ENCODE results near the gene GRIP2. TPM values are rescaled to one million over a fixed set of nuclear protein-coding genes. Genes with fewer than 3 reads are reported as not detected.

Gene GRIP2
- total RNA-seq, 2 experiments from 2014 or later: not detected

DNA sequence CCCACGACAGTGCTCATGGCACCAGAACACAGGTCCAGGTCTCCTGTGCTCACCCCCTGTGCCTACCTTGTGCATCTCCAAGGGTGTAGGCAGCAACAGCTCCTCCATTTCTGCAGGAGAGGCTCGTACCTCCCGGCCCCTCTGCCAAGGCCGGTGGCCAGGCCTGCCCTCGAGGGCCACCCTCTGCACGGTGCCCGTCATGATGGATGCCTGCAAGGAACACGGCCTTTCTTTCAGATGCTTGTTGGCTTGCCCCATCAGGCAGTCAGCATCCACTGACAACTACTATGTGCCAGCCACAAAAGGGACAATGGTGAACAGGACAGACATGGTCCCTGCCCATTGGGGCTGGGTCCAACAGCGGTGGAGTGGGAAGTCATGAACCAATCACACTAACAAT, 43.8 kb downstream of the GRIP2 start:
- no peaks in the 10 kb centered on the region for H3K9me2 ChIP-seq (ENCODE audit: insufficient read depth, low read length)
- intact Hi-C loops (cut with micrococcal nuclease; ENCODE audit: unreplicated experiment): no loop called here
- TF ChIP-seq, protein P1, sequence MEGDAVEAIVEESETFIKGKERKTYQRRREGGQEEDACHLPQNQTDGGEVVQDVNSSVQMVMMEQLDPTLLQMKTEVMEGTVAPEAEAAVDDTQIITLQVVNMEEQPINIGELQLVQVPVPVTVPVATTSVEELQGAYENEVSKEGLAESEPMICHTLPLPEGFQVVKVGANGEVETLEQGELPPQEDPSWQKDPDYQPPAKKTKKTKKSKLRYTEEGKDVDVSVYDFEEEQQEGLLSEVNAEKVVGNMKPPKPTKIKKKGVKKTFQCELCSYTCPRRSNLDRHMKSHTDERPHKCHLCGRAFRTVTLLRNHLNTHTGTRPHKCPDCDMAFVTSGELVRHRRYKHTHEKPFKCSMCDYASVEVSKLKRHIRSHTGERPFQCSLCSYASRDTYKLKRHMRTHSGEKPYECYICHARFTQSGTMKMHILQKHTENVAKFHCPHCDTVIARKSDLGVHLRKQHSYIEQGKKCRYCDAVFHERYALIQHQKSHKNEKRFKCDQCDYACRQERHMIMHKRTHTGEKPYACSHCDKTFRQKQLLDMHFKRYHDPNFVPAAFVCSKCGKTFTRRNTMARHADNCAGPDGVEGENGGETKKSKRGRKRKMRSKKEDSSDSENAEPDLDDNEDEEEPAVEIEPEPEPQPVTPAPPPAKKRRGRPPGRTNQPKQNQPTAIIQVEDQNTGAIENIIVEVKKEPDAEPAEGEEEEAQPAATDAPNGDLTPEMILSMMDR (conservative IDR thresholded peaks at IDR 0.05; ENCODE audit: low read length): no peak
- TF ChIP-seq EZH2phosphoT487 (IDR thresholded peaks at IDR 0.05; ENCODE audit: borderline replicate concordance, low read depth, low read length): no peak
- ChIA-PET CTCF (ENCODE audit: unreplicated experiment) (interaction anchor here (0.6 kb wide), 1 partner anchor 13 kb away, joined by 3 read pairs; no protein-coding TSS in a partner anchor), POLR2A (no interaction called here)
- BruUV-seq (replicated peaks): no TSS peak
- H3K4me2 ChIP-seq (ENCODE audit: low read length): no peak overlapping the region
- no peak overlapping the region for H3K27ac ChIP-seq (ENCODE audit: low read depth, low read length, poor library complexity, severe bottlenecking)
- H3K9me3 ChIP-seq (ENCODE audit: low read length): no peaks in the 10 kb centered on the region
- H3K36me3 ChIP-seq (ENCODE audit: insufficient read depth, low read length): no peaks in the 10 kb centered on the region
- H4K20me1 ChIP-seq (ENCODE audit: insufficient read depth, low read length): no peaks in the 10 kb centered on the region
- no peak for DNase-seq (ENCODE audit: low spot score)
- H2AFZ ChIP-seq (ENCODE audit: low read length): no peak overlapping the region
- H3K79me2 ChIP-seq (ENCODE audit: insufficient read depth, low read depth, low read length): no peaks in the 10 kb centered on the region
- H3K4me3 ChIP-seq (ENCODE audit: low read depth, low read length, poor library complexity, severe bottlenecking): no peak overlapping the region
- H3K4me1 ChIP-seq (ENCODE audit: insufficient read depth, low read length, poor library complexity, severe bottlenecking): no peaks in the 10 kb centered on the region

DNA sequence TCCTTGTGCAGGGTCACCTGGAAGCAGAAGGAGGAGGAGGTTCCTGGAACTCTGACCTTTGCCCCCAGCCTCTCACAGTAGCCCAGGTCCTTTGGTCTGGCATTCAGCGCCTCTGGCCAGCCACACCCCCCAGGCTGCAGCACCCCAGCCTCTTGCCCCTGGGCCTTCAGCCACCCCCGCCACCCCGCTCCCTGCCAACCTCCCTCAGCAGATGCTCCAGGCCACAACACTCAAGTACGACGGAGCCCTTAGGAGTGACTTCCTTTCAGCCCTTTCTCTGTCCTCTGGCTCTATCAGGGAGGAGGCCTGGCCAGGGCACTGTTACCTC, 45.2 kb downstream of the GRIP2 start:
- H4K20me1 ChIP-seq (ENCODE audit: insufficient read depth, low read length): no peaks in the 10 kb centered on the region
- no peaks in the 10 kb centered on the region for H3K4me1 ChIP-seq (ENCODE audit: insufficient read depth, low read length, poor library complexity, severe bottlenecking)
- no peaks in the 10 kb centered on the region for H3K9me2 ChIP-seq (ENCODE audit: insufficient read depth, low read length)
- no peaks in the 10 kb centered on the region for H3K9me3 ChIP-seq (ENCODE audit: low read length)
- no peak overlapping the region for H2AFZ ChIP-seq (ENCODE audit: low read length)
- no peak overlapping the region for H3K4me2 ChIP-seq (ENCODE audit: low read length)
- no TSS peak for BruUV-seq (replicated peaks)
- no peaks in the 10 kb centered on the region for H3K79me2 ChIP-seq (ENCODE audit: insufficient read depth, low read depth, low read length)
- no peak overlapping the region for H3K27ac ChIP-seq (ENCODE audit: low read depth, low read length, poor library complexity, severe bottlenecking)
- intact Hi-C loops (cut with micrococcal nuclease; ENCODE audit: unreplicated experiment): no loop called here
- TF ChIP-seq EZH2phosphoT487 (IDR thresholded peaks at IDR 0.05; ENCODE audit: borderline replicate concordance, low read depth, low read length): no peak
- TF ChIP-seq, protein P1 (conservative IDR thresholded peaks at IDR 0.05; ENCODE audit: low read length): no peak
- CTCF ChIA-PET (ENCODE audit: unreplicated experiment): no interaction called here
- peaks cover 1% of the 10 kb centered on the region; the same call in 1 of the 2 replicates for H3K36me3 ChIP-seq (ENCODE audit: insufficient read depth, low read length)
- POLR2A ChIA-PET: no interaction called here
- no peak for DNase-seq (ENCODE audit: low spot score)
- H3K4me3 ChIP-seq (ENCODE audit: low read depth, low read length, poor library complexity, severe bottlenecking): no peak overlapping the region

DNA sequence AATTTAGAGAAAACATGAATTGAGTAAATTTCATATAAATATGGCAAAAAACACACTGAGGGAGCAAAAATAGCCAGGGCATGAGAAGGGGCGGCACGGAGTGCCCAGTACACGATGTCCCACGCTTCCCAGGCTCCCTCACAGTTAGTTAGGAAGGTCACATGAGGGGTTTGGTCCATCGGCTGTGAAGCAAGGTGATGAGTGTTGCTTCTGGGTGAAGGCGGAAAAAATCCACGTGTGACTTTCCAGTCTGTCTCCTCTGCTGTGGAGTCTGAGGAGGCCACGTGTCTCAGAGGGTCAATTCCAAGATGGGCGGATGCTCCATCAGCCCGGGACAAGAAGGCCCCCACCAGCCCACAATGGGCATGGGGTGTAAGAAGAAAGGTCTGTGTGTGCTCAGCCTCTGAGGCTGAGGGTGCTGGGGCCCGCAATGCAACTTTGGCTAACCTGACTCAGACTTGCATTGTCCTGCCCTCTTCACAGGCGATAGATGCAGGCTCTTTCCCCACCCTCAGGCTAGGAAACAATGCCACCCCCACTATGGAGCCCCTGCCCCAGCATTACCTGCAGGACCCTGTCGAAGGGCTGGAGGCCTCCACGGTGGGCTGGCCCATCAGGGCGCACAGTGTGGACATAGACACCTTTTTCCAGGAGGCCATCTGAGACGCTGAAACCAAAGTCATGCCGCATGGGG, 45.7 kb downstream of the GRIP2 start:
- Histone ChIP-seq H3K36me3 (ENCODE audit: insufficient read depth, low read length) (peaks cover 6% of the 10 kb centered on the region; the same call in 1 of the 2 replicates), H4K20me1 (ENCODE audit: insufficient read depth, low read length) (no peaks in the 10 kb centered on the region), H2AFZ (ENCODE audit: low read length) (no peak overlapping the region), H3K9me2 (ENCODE audit: insufficient read depth, low read length) (no peaks in the 10 kb centered on the region), H3K9me3 (ENCODE audit: low read length) (no peaks in the 10 kb centered on the region), H3K4me3 (ENCODE audit: low read depth, low read length, poor library complexity, severe bottlenecking) (no peak overlapping the region), H3K4me2 (ENCODE audit: low read length) (no peak overlapping the region), H3K4me1 (ENCODE audit: insufficient read depth, low read length, poor library complexity, severe bottlenecking) (no peaks in the 10 kb centered on the region), H3K79me2 (ENCODE audit: insufficient read depth, low read depth, low read length) (no peaks in the 10 kb centered on the region), H3K27ac (ENCODE audit: low read depth, low read length, poor library complexity, severe bottlenecking) (no peak overlapping the region)
- intact Hi-C loops (cut with micrococcal nuclease; ENCODE audit: unreplicated experiment): no loop called here
- ChIA-PET POLR2A (no interaction called here), CTCF (ENCODE audit: unreplicated experiment) (no interaction called here)
- TF ChIP-seq, protein P1 (conservative IDR thresholded peaks at IDR 0.05; ENCODE audit: low read length): no peak
- TF ChIP-seq EZH2phosphoT487 (IDR thresholded peaks at IDR 0.05; ENCODE audit: borderline replicate concordance, low read depth, low read length): no peak
- DNase-seq (ENCODE audit: low spot score): no peak
- BruUV-seq (replicated peaks): no TSS peak

All from OCI-LY7 (cell line).